Measurements from ENCODE around the gene HPGD. TPM values are rescaled to one million over a fixed set of nuclear protein-coding genes. Genes with fewer than 3 reads are reported as not detected.

Gene HPGD
- total RNA-seq, 2 experiments from 2014 or later, result 9.3 to 10.4 TPM

- CTCF ChIA-PET, result no interaction called here
- H3K9me3 Mint-ChIP-seq, result peaks cover 3% of the 10 kb centered on the region
Measured at GRCh38 chr4:174561560-174561959, 39.3 kb upstream of the HPGD start.

DNA sequence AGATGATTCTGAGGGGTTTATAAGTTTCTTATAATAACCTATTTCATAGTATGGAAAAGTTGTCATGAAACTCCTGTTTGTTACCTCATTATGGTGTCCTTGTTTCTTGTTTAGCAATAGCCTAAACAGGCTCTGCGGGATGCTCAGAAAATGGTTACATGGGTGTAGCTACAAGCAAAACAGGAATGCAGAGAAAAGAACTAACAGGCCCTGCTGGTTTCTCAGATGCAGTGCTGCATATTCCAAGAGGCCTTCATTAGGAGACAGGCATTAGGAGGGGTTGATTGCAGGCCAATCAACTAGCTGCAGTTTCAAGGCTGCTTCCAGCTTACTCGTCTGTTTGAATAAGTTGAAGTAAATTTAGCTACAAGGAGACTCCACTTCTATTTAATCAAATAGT lies 37.6 kb upstream of the HPGD start:
- Histone ChIP-seq H3K27ac (ENCODE audit: low read depth in 1 of 2, low read length in 2 of 2) (no peak overlapping the region), H3K4me3 (ENCODE audit: low read length) (no peak overlapping the region), H3K4me1 (ENCODE audit: insufficient read depth, low read length) (no peaks in the 10 kb centered on the region), H3K36me3 (ENCODE audit: insufficient read depth, low read length) (no peaks in the 10 kb centered on the region), H3K27me3 (ENCODE audit: control insufficient read depth in 1 of 2, insufficient read depth in 2 of 2, low read length in 2 of 2) (no peaks in the 10 kb centered on the region), H3K9me3 (ENCODE audit: control insufficient read depth in 1 of 2, insufficient read depth in 1 of 2, low read length in 2 of 2) (no peaks in the 10 kb centered on the region)
- Mint-ChIP-seq H3K27ac (no peak overlapping the region), H3K4me3 (no peak overlapping the region), H3K4me1 (ENCODE audit: low read depth) (no peaks in the 10 kb centered on the region), H3K36me3 (ENCODE audit: low read depth) (no peaks in the 10 kb centered on the region), H3K27me3 (peaks cover 5% of the 10 kb centered on the region), H3K9me3 (peaks cover 3% of the 10 kb centered on the region)
- intact Hi-C loops (cut with DNase I, micrococcal nuclease), result no loop called here
- POLR2A ChIA-PET, result no interaction called here
- DNase-seq, result no peak
- no peak for ATAC-seq (ENCODE audit: poor library complexity)
- CTCF ChIA-PET, result no interaction called here
- TF ChIP-seq, protein P1, sequence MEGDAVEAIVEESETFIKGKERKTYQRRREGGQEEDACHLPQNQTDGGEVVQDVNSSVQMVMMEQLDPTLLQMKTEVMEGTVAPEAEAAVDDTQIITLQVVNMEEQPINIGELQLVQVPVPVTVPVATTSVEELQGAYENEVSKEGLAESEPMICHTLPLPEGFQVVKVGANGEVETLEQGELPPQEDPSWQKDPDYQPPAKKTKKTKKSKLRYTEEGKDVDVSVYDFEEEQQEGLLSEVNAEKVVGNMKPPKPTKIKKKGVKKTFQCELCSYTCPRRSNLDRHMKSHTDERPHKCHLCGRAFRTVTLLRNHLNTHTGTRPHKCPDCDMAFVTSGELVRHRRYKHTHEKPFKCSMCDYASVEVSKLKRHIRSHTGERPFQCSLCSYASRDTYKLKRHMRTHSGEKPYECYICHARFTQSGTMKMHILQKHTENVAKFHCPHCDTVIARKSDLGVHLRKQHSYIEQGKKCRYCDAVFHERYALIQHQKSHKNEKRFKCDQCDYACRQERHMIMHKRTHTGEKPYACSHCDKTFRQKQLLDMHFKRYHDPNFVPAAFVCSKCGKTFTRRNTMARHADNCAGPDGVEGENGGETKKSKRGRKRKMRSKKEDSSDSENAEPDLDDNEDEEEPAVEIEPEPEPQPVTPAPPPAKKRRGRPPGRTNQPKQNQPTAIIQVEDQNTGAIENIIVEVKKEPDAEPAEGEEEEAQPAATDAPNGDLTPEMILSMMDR (IDR thresholded peaks at IDR 0.05), result no peak

More at GRCh38 chr4:174561560-174561959, 39.3 kb upstream of the HPGD start:
- intact Hi-C loops (cut with DNase I, micrococcal nuclease), result no loop called here
- Mint-ChIP-seq H3K27me3 (peaks cover 5% of the 10 kb centered on the region), H3K27ac (no peak overlapping the region), H3K36me3 (ENCODE audit: low read depth) (no peaks in the 10 kb centered on the region), H3K4me1 (ENCODE audit: low read depth) (no peaks in the 10 kb centered on the region), H3K4me3 (no peak overlapping the region)
- no peak for DNase-seq
- Histone ChIP-seq H3K27me3 (ENCODE audit: control insufficient read depth in 1 of 2, insufficient read depth in 2 of 2, low read length in 2 of 2) (no peaks in the 10 kb centered on the region), H3K4me3 (ENCODE audit: low read length) (no peak overlapping the region), H3K27ac (ENCODE audit: low read depth in 1 of 2, low read length in 2 of 2) (no peak overlapping the region), H3K36me3 (ENCODE audit: insufficient read depth, low read length) (no peaks in the 10 kb centered on the region), H3K9me3 (ENCODE audit: control insufficient read depth in 1 of 2, insufficient read depth in 1 of 2, low read length in 2 of 2) (no peaks in the 10 kb centered on the region), H3K4me1 (ENCODE audit: insufficient read depth, low read length) (no peaks in the 10 kb centered on the region)
- POLR2A ChIA-PET, result no interaction called here
- TF ChIP-seq, protein P1 (IDR thresholded peaks at IDR 0.05), result no peak
- ATAC-seq (ENCODE audit: poor library complexity), result no peak

DNA sequence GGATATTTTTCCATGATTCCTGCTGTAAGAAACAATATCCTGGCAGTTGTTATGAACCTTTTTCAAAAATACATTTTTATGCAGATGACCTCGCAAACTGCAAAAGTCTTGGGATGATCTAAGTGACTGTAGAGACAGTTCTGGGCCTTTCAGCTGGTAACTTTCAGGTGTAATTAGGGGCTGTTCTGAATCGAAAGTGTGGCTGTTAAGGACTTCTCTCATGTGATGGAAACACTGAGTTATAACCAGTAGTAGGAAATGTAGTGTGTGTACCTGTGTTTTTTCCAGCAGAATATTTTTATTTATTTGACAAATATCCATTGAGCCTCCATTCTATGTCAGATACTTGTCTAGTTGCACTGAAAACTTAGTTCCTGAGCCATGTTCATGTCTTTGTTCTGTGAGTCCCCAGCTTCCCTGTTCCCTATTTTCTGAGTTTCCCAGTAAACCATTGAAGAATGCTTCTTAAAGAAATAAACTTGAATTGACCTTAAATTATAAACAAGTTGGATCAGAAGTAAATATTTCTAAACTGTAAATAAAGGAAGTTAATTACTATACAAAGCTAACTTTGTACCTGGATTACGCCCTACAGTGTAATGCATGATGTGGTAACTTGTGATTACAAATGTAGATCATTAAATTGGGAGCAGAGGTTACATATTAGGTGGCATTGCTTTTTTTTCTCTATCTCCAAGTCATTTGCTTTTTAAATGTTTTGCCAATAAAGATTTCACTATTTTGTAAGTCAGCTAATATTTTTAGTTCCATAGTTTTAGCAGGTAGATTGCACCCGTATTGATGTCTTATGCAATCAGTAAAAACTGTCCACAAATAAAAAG lies 33.7 kb upstream of the HPGD start:
- DNase-seq (no peak), ATAC-seq (ENCODE audit: poor library complexity) (no peak)
- H3K36me3 ChIP-seq (ENCODE audit: insufficient read depth, low read length), result no peaks in the 10 kb centered on the region
- peaks cover 3% of the 10 kb centered on the region for H3K9me3 Mint-ChIP-seq
- TF ChIP-seq, protein P1 (IDR thresholded peaks at IDR 0.05), result no peak
- H3K9me3 ChIP-seq (ENCODE audit: control insufficient read depth in 1 of 2, insufficient read depth in 1 of 2, low read length in 2 of 2), result peaks cover 0 to 4% of the 10 kb centered on the region in 2 experiments
- H3K4me3 Mint-ChIP-seq, result no peak overlapping the region
- CTCF ChIA-PET, result no interaction called here
- H3K4me3 ChIP-seq (ENCODE audit: low read length), result no peak overlapping the region
- no peaks in the 10 kb centered on the region for H3K36me3 Mint-ChIP-seq (ENCODE audit: low read depth)
- no peak overlapping the region for H3K27ac Mint-ChIP-seq
- H3K4me1 ChIP-seq (ENCODE audit: insufficient read depth, low read length), result no peaks in the 10 kb centered on the region
- H3K27ac ChIP-seq (ENCODE audit: low read depth in 1 of 2, low read length in 2 of 2), result no peak overlapping the region
- no peaks in the 10 kb centered on the region for H3K27me3 ChIP-seq (ENCODE audit: control insufficient read depth in 1 of 2, insufficient read depth in 2 of 2, low read length in 2 of 2)
- intact Hi-C loops (cut with DNase I, micrococcal nuclease), result no loop called here
- POLR2A ChIA-PET, result no interaction called here
- no peaks in the 10 kb centered on the region for H3K4me1 Mint-ChIP-seq (ENCODE audit: low read depth)
- H3K27me3 Mint-ChIP-seq, result peaks cover 5% of the 10 kb centered on the region
